HUES6 (cell line): ENCODE data around the gene SPEN.

Source experiments
- H3K27ac ChIP-seq: 2 replicates; pipeline ENCODE4 v1.7.0; 2013; ENCODE audit warnings: low read depth, mild to moderate bottlenecking, low read length, inconsistent platforms
- H3K27me3 ChIP-seq: 2 replicates; pipeline ENCODE4 v1.6.1; 2013; ENCODE audit warnings: low read length; ENCODE audit not compliant: control insufficient read depth, insufficient read depth
- H3K36me3 ChIP-seq: 2 replicates; pipeline ENCODE4 v1.6.1; 2013; ENCODE audit warnings: low read length; ENCODE audit not compliant: control insufficient read depth, insufficient read depth
- H3K4me1 ChIP-seq: 2 replicates; pipeline ENCODE4 v1.6.1; 2013; ENCODE audit warnings: low read length; ENCODE audit not compliant: control insufficient read depth, insufficient read depth
- H3K4me3 ChIP-seq: 2 replicates; pipeline ENCODE4 v1.5.1; 2013; ENCODE audit warnings: low read depth, low read length
- H3K9ac ChIP-seq: one replicate; pipeline ENCODE4 v1.6.1; 2013; ENCODE audit warnings: mild to moderate bottlenecking, low read length
- H3K9me3 ChIP-seq: 2 replicates; pipeline ENCODE4 v1.6.1; 2013; ENCODE audit warnings: low read depth, low read length; ENCODE audit not compliant: control insufficient read depth, insufficient read depth

The SPEN gene

GRCh38 chr1:15931401-15931800 lies 83.9 kb downstream of the SPEN start:
- Histone ChIP-seq H3K27me3 (no peaks in the 10 kb centered on the region), H3K4me1 (no peaks in the 10 kb centered on the region), H3K27ac (no peak overlapping the region), H3K9ac (no peak overlapping the region), H3K36me3 (peaks cover 94% of the 10 kb centered on the region), H3K4me3 (no peak overlapping the region), H3K9me3 (no peaks in the 10 kb centered on the region)

GRCh38 chr1:15931884-15932283 lies 84.4 kb downstream of the SPEN start:
- H3K9ac ChIP-seq = no peak overlapping the region
- no peaks in the 10 kb centered on the region for H3K4me1 ChIP-seq
- H3K9me3 ChIP-seq = no peaks in the 10 kb centered on the region
- H3K27me3 ChIP-seq = no peaks in the 10 kb centered on the region
- no peak overlapping the region for H3K4me3 ChIP-seq
- peaks cover 95% of the 10 kb centered on the region for H3K36me3 ChIP-seq
- H3K27ac ChIP-seq = no peak overlapping the region

- Histone ChIP-seq H3K4me3 (no peak overlapping the region), H3K9me3 (no peaks in the 10 kb centered on the region), H3K27ac (no peak overlapping the region), H3K9ac (no peak overlapping the region), H3K27me3 (no peaks in the 10 kb centered on the region), H3K4me1 (peaks cover 5% of the 10 kb centered on the region; the same call in 1 of the 2 replicates), H3K36me3 (peaks cover 97% of the 10 kb centered on the region)
Measured at GRCh38 chr1:15932612-15933011, 85.1 kb downstream of the SPEN start.

DNA sequence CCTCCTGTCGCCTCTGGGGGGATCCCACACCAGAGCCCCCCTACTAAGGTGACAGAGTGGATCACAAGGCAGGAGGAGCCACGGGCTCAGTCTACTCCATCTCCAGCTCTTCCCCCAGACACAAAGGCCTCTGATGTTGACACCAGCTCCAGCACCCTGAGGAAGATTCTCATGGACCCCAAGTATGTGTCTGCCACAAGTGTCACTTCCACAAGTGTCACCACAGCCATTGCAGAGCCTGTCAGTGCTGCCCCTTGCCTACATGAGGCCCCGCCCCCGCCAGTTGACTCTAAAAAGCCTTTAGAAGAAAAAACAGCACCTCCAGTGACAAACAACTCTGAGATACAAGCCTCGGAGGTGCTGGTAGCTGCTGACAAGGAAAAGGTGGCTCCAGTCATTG lies 86.2 kb downstream of the SPEN start:
- H3K9me3 ChIP-seq = no peaks in the 10 kb centered on the region
- no peaks in the 10 kb centered on the region for H3K27me3 ChIP-seq
- H3K36me3 ChIP-seq = peaks cover 95% of the 10 kb centered on the region
- no peak overlapping the region for H3K27ac ChIP-seq
- no peak overlapping the region for H3K9ac ChIP-seq
- no peak overlapping the region for H3K4me3 ChIP-seq
- H3K4me1 ChIP-seq = peaks cover 6% of the 10 kb centered on the region; the same call in 1 of the 2 replicates

- Histone ChIP-seq H3K4me1 (peaks cover 6% of the 10 kb centered on the region; the same call in 1 of the 2 replicates), H3K27me3 (no peaks in the 10 kb centered on the region), H3K36me3 (peaks cover 95% of the 10 kb centered on the region)
Measured at GRCh38 chr1:15934211-15935055, 86.9 kb downstream of the SPEN start.

GRCh38 chr1:15935056-15935950 lies 87.8 kb downstream of the SPEN start:
- Histone ChIP-seq H3K4me3 (no peak overlapping the region), H3K9me3 (no peaks in the 10 kb centered on the region), H3K4me1 (peaks cover 6% of the 10 kb centered on the region; the same call in 1 of the 2 replicates), H3K27me3 (no peaks in the 10 kb centered on the region), H3K9ac (no peak overlapping the region), H3K27ac (no peak overlapping the region), H3K36me3 (peaks cover 94% of the 10 kb centered on the region)

More at GRCh38 chr1:15934211-15935055, 86.9 kb downstream of the SPEN start:
- H3K9me3 ChIP-seq = no peaks in the 10 kb centered on the region
- H3K4me3 ChIP-seq = no peak overlapping the region
- no peak overlapping the region for H3K27ac ChIP-seq
- H3K9ac ChIP-seq = no peak overlapping the region

DNA sequence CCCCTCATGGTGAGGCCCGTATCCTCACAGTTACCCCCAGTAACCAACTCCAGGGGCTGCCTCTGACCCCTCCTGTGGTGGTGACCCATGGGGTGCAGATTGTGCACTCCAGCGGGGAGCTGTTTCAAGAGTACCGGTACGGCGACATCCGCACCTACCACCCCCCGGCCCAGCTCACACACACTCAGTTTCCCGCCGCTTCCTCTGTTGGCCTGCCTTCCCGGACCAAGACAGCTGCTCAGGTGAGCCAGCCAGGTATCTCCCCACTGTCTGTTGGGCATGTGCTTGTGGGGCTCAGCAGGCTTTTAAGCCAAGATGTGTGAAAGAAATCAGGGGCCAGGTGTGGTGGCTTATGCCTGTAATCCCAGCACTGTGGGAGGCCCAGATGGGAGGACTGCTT lies 88.5 kb downstream of the SPEN start:
- no peak overlapping the region for H3K4me3 ChIP-seq
- no peaks in the 10 kb centered on the region for H3K27me3 ChIP-seq
- peaks cover 6% of the 10 kb centered on the region; the same call in 1 of the 2 replicates for H3K4me1 ChIP-seq
- H3K27ac ChIP-seq = no peak overlapping the region
- no peaks in the 10 kb centered on the region for H3K9me3 ChIP-seq
- H3K9ac ChIP-seq = no peak overlapping the region
- peaks cover 94% of the 10 kb centered on the region for H3K36me3 ChIP-seq

GRCh38 chr1:15937146-15937545 lies 89.6 kb downstream of the SPEN start:
- Histone ChIP-seq H3K36me3 (peaks cover 94% of the 10 kb centered on the region), H3K4me1 (peaks cover 6% of the 10 kb centered on the region; the same call in 1 of the 2 replicates), H3K4me3 (no peak overlapping the region), H3K9me3 (no peaks in the 10 kb centered on the region), H3K9ac (no peak overlapping the region), H3K27me3 (no peaks in the 10 kb centered on the region), H3K27ac (no peak overlapping the region)

GRCh38 chr1:15937706-15938168 lies 90.2 kb downstream of the SPEN start:
- Histone ChIP-seq H3K9ac (no peak overlapping the region), H3K27ac (no peak overlapping the region), H3K36me3 (peaks cover 94% of the 10 kb centered on the region)

GRCh38 chr1:15938628-15939161 lies 91.2 kb downstream of the SPEN start:
- Histone ChIP-seq H3K27me3 (no peaks in the 10 kb centered on the region), H3K27ac (no peak overlapping the region), H3K36me3 (peaks cover 94% of the 10 kb centered on the region)

More at GRCh38 chr1:15937706-15938168, 90.2 kb downstream of the SPEN start:
- H3K4me1 ChIP-seq = peaks cover 6% of the 10 kb centered on the region; the same call in 1 of the 2 replicates
- no peaks in the 10 kb centered on the region for H3K27me3 ChIP-seq
- no peaks in the 10 kb centered on the region for H3K9me3 ChIP-seq
- no peak overlapping the region for H3K4me3 ChIP-seq

More at GRCh38 chr1:15938628-15939161, 91.2 kb downstream of the SPEN start:
- Histone ChIP-seq H3K9ac (no peak overlapping the region), H3K4me1 (peaks cover 6% of the 10 kb centered on the region; the same call in 1 of the 2 replicates), H3K9me3 (no peaks in the 10 kb centered on the region), H3K4me3 (no peak overlapping the region)
